WERI-Rb-1 (cell line): ENCODE results near the gene GABBR2.

ENCODE experiments used
- DNase-seq: peaks from one replicate; pipeline ENCODE4 v3.0.0-alpha.2; 2020
- H3K27ac ChIP-seq: fragments of 250-450 bp; sonication (Bioruptor Pico); 2 replicates; pipeline ENCODE4 v1.5.1; 2020; ENCODE audit warnings: mild to moderate bottlenecking, moderate library complexity
- H3K27me3 ChIP-seq: fragments of 250-450 bp; sonication (Bioruptor Pico); 2 replicates; pipeline ENCODE4 v1.5.1; 2021; ENCODE audit warnings: mild to moderate bottlenecking, low read depth, moderate library complexity; ENCODE audit not compliant: insufficient read depth, severe bottlenecking
- H3K36me3 ChIP-seq: fragments of 250-450 bp; sonication (Bioruptor Pico); 2 replicates; pipeline ENCODE4 v1.5.1; 2020; ENCODE audit warnings: mild to moderate bottlenecking, moderate library complexity
- H3K4me3 ChIP-seq: 2 replicates; pipeline ENCODE4 v1.5.1; 2011; ENCODE audit warnings: low read depth, mild to moderate bottlenecking, control low read depth, low read length
- H3K9me3 ChIP-seq: fragments of 250-450 bp; sonication (Bioruptor Pico); 2 replicates; pipeline ENCODE4 v1.5.1; 2021; ENCODE audit warnings: mild to moderate bottlenecking, moderate library complexity; ENCODE audit not compliant: severe bottlenecking
- CTCF ChIP-seq: IDR thresholded peaks from 2 replicates; pipeline ENCODE4 v1.5.1; 2011; ENCODE audit warnings: low read depth, mild to moderate bottlenecking, control low read depth, inconsistent platforms, low read length

Gene GABBR2

GRCh38 chr9:98495530-98495929 lies 213.2 kb downstream of the GABBR2 start:
- no peak for TF ChIP-seq CTCF
- H3K27me3 ChIP-seq: no peaks in the 10 kb centered on the region

GRCh38 chr9:98494852-98495251 lies 213.9 kb downstream of the GABBR2 start:
- no peak overlapping the region for H3K27ac ChIP-seq
- no peak for TF ChIP-seq CTCF
- peaks cover 6% of the 10 kb centered on the region for H3K9me3 ChIP-seq
- peaks cover 55% of the 10 kb centered on the region for H3K36me3 ChIP-seq
- no peak for DNase-seq
- H3K4me3 ChIP-seq: no peak overlapping the region
- no peaks in the 10 kb centered on the region for H3K27me3 ChIP-seq

More at GRCh38 chr9:98495530-98495929, 213.2 kb downstream of the GABBR2 start:
- H3K9me3 ChIP-seq: peaks cover 6% of the 10 kb centered on the region
- DNase-seq: no peak
- no peak overlapping the region; the same call in 1 of the 2 replicates for H3K27ac ChIP-seq
- H3K36me3 ChIP-seq: peaks cover 55% of the 10 kb centered on the region
- H3K4me3 ChIP-seq: no peak overlapping the region

GRCh38 chr9:98491828-98492227 lies 216.9 kb downstream of the GABBR2 start:
- Histone ChIP-seq H3K27ac (no peak overlapping the region), H3K9me3 (peaks cover 6% of the 10 kb centered on the region), H3K4me3 (no peak overlapping the region), H3K27me3 (no peaks in the 10 kb centered on the region), H3K36me3 (peaks cover 63% of the 10 kb centered on the region)
- TF ChIP-seq CTCF: no peak
- DNase-seq: no peak

GRCh38 chr9:98491231-98491651 lies 217.5 kb downstream of the GABBR2 start:
- TF ChIP-seq CTCF: no peak
- no peaks in the 10 kb centered on the region for H3K27me3 ChIP-seq
- peaks cover 6% of the 10 kb centered on the region for H3K9me3 ChIP-seq
- DNase-seq: no peak
- H3K36me3 ChIP-seq: peaks cover 60% of the 10 kb centered on the region
- no peak overlapping the region for H3K27ac ChIP-seq
- no peak overlapping the region for H3K4me3 ChIP-seq

- Histone ChIP-seq H3K36me3 (peaks cover 35% of the 10 kb centered on the region), H3K9me3 (peaks cover 3% of the 10 kb centered on the region), H3K4me3 (no peak overlapping the region), H3K27me3 (no peaks in the 10 kb centered on the region), H3K27ac (no peak overlapping the region)
- no peak for DNase-seq
- no peak for TF ChIP-seq CTCF
These were observed 220.0 kb downstream of the GABBR2 start for GRCh38 chr9:98488571-98489312.

- no peak for TF ChIP-seq CTCF
- no peaks in the 10 kb centered on the region for H3K9me3 ChIP-seq
- H3K27ac ChIP-seq: no peak overlapping the region
- no peak for DNase-seq
- H3K36me3 ChIP-seq: peaks cover 20% of the 10 kb centered on the region
- no peak overlapping the region for H3K4me3 ChIP-seq
- H3K27me3 ChIP-seq: no peaks in the 10 kb centered on the region
These were observed 223.0 kb downstream of the GABBR2 start for GRCh38 chr9:98485706-98486105.
